Erythroblast (primary cell): Measurements from ENCODE around the gene PPP6R1.

ENCODE experiments used
- GATA1 ChIP-seq: IDR thresholded peaks from 2 replicates; pipeline ENCODE4 v1.6.1; 2011; ENCODE audit warnings: low read depth, mild to moderate bottlenecking, control low read depth, low read length, moderate library complexity
- POLR2A ChIP-seq: IDR thresholded peaks from 2 replicates; pipeline ENCODE4 v1.6.1; 2011; ENCODE audit warnings: mild to moderate bottlenecking, low read length

DNA sequence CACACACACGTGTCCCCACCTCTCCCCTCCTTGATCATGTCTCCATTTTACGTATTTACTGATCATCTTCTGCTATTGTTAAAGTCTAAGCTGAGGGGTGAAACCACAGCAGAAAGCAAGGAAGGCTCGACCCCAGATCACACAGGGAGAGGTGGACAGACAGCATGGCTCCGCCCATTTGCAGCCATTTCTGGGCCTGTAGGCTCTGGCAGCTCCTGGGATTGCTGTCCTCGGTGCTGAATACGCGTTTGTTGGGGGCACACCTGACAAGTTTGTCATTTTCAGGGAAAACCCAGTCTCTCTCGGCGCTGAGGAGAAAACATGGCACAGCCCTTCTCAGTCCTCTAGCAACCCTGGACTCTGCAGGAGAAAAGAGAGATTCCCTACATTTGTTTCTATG is 38.3 kb downstream of the PPP6R1 start:
- TF ChIP-seq POLR2A: no peak
- TF ChIP-seq GATA1: no peak
